ENCODE results near the gene CDH13.

CDH13 gene

GRCh38 chr16:82899731-82900450, 273.1 kb downstream of the CDH13 start:
- TF ChIP-seq, protein P1, sequence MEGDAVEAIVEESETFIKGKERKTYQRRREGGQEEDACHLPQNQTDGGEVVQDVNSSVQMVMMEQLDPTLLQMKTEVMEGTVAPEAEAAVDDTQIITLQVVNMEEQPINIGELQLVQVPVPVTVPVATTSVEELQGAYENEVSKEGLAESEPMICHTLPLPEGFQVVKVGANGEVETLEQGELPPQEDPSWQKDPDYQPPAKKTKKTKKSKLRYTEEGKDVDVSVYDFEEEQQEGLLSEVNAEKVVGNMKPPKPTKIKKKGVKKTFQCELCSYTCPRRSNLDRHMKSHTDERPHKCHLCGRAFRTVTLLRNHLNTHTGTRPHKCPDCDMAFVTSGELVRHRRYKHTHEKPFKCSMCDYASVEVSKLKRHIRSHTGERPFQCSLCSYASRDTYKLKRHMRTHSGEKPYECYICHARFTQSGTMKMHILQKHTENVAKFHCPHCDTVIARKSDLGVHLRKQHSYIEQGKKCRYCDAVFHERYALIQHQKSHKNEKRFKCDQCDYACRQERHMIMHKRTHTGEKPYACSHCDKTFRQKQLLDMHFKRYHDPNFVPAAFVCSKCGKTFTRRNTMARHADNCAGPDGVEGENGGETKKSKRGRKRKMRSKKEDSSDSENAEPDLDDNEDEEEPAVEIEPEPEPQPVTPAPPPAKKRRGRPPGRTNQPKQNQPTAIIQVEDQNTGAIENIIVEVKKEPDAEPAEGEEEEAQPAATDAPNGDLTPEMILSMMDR (IDR thresholded peaks at IDR 0.05; ENCODE audit: insufficient read depth, low read length), result no peak
- TF ChIP-seq POLR2AphosphoS5 (IDR thresholded peaks at IDR 0.05; ENCODE audit: low read depth), result no peak
- no peak for TF ChIP-seq REST (IDR thresholded peaks at IDR 0.05; ENCODE audit: insufficient replicate concordance, low read depth)
- TF ChIP-seq SPI1 (IDR thresholded peaks at IDR 0.05; ENCODE audit: borderline replicate concordance, low read depth), result no peak
- TF ChIP-seq GABPA (IDR thresholded peaks at IDR 0.05; ENCODE audit: low read depth), result no peak
- no peak for DNase-seq (ENCODE audit: low read depth in 1 of 2, low spot score in 1 of 2)
- Histone ChIP-seq H3K27ac (replicated peaks) (no peak overlapping the region), H3K27me3 (ENCODE audit: insufficient read depth, poor library complexity, severe bottlenecking) (no peaks in the 10 kb centered on the region), H3K4me3 (replicated peaks; ENCODE audit: insufficient read depth, low read length) (no peak overlapping the region)

- DNase-seq (ENCODE audit: low read depth in 1 of 2, low spot score in 1 of 2), result no peak
- no peaks in the 10 kb centered on the region for H3K27me3 ChIP-seq (ENCODE audit: insufficient read depth, poor library complexity, severe bottlenecking)
- TF ChIP-seq REST (IDR thresholded peaks at IDR 0.05; ENCODE audit: insufficient replicate concordance, low read depth) (no peak), POLR2AphosphoS5 (IDR thresholded peaks at IDR 0.05; ENCODE audit: low read depth) (no peak), SPI1 (IDR thresholded peaks at IDR 0.05; ENCODE audit: borderline replicate concordance, low read depth) (no peak), GABPA (IDR thresholded peaks at IDR 0.05; ENCODE audit: low read depth) (no peak)
- TF ChIP-seq, protein P1 (IDR thresholded peaks at IDR 0.05; ENCODE audit: insufficient read depth, low read length), result no peak
- H3K4me3 ChIP-seq (replicated peaks; ENCODE audit: insufficient read depth, low read length), result no peak overlapping the region
- H3K27ac ChIP-seq (replicated peaks), result no peak overlapping the region
Measured at GRCh38 chr16:82900559-82900958, 273.8 kb downstream of the CDH13 start.

- Histone ChIP-seq H3K4me3 (replicated peaks; ENCODE audit: insufficient read depth, low read length) (no peak overlapping the region), H3K27ac (replicated peaks) (no peak overlapping the region), H3K27me3 (ENCODE audit: insufficient read depth, poor library complexity, severe bottlenecking) (peaks cover 2% of the 10 kb centered on the region)
- TF ChIP-seq SPI1 (IDR thresholded peaks at IDR 0.05; ENCODE audit: borderline replicate concordance, low read depth) (no peak), POLR2AphosphoS5 (IDR thresholded peaks at IDR 0.05; ENCODE audit: low read depth) (no peak), REST (IDR thresholded peaks at IDR 0.05; ENCODE audit: insufficient replicate concordance, low read depth) (no peak), GABPA (IDR thresholded peaks at IDR 0.05; ENCODE audit: low read depth) (no peak)
- TF ChIP-seq, protein P1 (IDR thresholded peaks at IDR 0.05; ENCODE audit: insufficient read depth, low read length), result no peak
- DNase-seq (ENCODE audit: low read depth in 1 of 2, low spot score in 1 of 2), result no peak
Measured at GRCh38 chr16:82911925-82912324, 285.2 kb downstream of the CDH13 start.
